ENCODE results near the gene OAS2.

Gene OAS2

DNA sequence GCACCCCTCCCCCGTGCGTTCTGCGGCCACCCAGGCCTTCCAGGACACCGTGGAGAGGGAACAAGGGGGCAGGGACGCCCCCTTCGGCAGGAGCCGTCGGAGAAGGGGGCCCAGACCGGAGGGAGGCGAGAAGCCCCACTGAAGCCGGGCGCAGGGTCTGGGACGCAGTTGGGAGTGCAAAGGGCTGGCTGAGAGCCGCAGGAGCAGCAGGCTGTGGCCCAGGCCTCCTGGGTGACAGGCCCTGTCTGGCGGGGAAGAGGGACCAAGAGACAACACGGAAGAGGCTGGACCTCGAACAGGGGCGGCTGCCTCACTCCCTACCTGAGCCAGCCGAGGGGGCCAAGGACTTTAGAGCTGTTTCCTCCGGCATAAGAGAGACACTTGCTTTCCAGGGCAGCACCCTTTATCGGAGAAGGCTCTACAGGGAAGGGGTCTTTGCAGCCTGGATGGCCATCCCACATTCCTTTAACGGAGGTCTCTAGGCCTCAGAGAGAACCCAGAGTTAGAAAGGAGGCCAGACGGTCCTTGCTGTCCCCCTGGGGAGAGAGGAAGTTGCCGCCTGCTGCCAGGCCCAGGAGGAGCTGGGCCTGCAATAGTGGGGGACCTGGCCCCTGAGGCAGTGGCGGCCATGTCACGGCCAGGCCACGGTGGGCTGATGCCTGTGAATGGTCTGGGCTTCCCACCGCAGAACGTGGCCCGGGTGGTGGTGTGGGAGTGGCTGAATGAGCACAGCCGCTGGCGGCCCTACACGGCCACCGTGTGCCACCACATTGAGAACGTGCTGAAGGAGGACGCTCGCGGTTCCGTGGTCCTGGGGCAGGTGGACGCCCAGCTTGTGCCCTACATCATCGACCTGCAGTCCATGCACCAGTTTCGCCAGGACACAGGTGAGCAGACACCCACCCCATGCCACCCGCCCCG lies 79.5 kb downstream of the OAS2 start:
- H3K27ac ChIP-seq, result no peak overlapping the region

DNA sequence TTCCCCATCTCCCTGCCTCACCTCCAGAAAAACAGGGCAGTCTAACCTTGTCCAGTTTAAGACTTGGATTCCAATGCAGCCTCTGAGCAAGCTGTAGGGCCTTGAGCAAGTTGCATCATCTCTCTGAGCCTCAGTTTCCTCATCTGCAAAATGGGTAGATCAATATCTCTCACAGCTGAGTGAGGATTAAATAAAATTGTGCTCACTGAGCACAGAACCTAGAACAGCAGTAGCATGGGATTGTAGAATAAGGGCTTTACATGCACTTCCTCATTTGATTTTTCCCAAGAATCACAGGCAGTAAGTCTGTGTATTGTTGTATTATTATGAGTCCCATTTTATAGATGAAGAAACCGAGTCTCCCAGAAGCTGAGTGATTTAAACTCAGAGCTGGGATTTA lies 80.2 kb downstream of the OAS2 start:
- TF ChIP-seq, protein P1, sequence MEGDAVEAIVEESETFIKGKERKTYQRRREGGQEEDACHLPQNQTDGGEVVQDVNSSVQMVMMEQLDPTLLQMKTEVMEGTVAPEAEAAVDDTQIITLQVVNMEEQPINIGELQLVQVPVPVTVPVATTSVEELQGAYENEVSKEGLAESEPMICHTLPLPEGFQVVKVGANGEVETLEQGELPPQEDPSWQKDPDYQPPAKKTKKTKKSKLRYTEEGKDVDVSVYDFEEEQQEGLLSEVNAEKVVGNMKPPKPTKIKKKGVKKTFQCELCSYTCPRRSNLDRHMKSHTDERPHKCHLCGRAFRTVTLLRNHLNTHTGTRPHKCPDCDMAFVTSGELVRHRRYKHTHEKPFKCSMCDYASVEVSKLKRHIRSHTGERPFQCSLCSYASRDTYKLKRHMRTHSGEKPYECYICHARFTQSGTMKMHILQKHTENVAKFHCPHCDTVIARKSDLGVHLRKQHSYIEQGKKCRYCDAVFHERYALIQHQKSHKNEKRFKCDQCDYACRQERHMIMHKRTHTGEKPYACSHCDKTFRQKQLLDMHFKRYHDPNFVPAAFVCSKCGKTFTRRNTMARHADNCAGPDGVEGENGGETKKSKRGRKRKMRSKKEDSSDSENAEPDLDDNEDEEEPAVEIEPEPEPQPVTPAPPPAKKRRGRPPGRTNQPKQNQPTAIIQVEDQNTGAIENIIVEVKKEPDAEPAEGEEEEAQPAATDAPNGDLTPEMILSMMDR (IDR thresholded peaks at IDR 0.05; ENCODE audit: low read depth, low read length, missing control alignments), result no peak
- H3K36me3 ChIP-seq (replicated peaks), result no peaks in the 10 kb centered on the region
- in situ Hi-C loops (cut with HindIII; ENCODE audit: low pct_ligation_motif_present, low sequenced_read_pairs), result no loop called here
- no peak overlapping the region for H3K27ac ChIP-seq
- no peak for DNase-seq
- peaks cover 64% of the 10 kb centered on the region for H3K27me3 ChIP-seq (replicated peaks)
- no peak overlapping the region for H3K4me3 ChIP-seq (ENCODE audit: low read depth, low read length)

More for the DNA sequence above, 79.5 kb downstream of the OAS2 start:
- in situ Hi-C loops (cut with HindIII; ENCODE audit: low pct_ligation_motif_present, low sequenced_read_pairs), result no loop called here
- peaks cover 56% of the 10 kb centered on the region for H3K27me3 ChIP-seq (replicated peaks)
- TF ChIP-seq, protein P1 (IDR thresholded peaks at IDR 0.05; ENCODE audit: low read depth, low read length, missing control alignments), result no peak
- no peak for DNase-seq
- no peak overlapping the region for H3K4me3 ChIP-seq (ENCODE audit: low read depth, low read length)
- no peaks in the 10 kb centered on the region for H3K36me3 ChIP-seq (replicated peaks)

DNA sequence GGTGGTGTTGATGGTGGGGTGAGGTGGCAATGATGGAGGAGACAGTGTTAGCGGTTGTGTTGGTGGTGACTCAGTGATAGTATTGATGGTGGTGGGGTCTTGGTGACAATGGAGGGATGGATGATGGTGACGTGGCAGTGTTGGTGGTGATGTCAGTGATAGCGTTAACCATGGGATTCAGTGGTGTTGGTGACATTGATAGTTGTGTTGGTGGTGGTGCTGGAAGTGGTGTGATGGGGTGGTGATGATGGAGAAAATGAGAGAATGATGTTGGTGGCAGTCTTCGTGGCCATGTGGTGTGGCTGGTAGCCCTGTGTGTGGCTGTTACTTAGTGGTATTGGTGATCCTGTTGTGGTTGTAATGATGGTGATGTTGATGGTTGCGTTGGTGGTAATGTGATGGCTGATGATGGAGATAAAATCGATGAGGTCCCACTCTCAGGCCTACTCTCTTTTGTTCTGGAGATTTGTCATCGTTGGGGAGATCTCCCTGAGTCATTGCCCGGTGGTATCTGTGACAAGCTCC lies 80.8 kb downstream of the OAS2 start:
- Histone ChIP-seq H3K36me3 (replicated peaks) (no peaks in the 10 kb centered on the region), H3K27me3 (replicated peaks) (peaks cover 68% of the 10 kb centered on the region), H3K4me3 (ENCODE audit: low read depth, low read length) (no peak overlapping the region), H3K27ac (no peak overlapping the region)
- TF ChIP-seq, protein P1 (IDR thresholded peaks at IDR 0.05; ENCODE audit: low read depth, low read length, missing control alignments), result no peak
- in situ Hi-C loops (cut with HindIII; ENCODE audit: low pct_ligation_motif_present, low sequenced_read_pairs), result no loop called here
- DNase-seq, result no peak

DNA sequence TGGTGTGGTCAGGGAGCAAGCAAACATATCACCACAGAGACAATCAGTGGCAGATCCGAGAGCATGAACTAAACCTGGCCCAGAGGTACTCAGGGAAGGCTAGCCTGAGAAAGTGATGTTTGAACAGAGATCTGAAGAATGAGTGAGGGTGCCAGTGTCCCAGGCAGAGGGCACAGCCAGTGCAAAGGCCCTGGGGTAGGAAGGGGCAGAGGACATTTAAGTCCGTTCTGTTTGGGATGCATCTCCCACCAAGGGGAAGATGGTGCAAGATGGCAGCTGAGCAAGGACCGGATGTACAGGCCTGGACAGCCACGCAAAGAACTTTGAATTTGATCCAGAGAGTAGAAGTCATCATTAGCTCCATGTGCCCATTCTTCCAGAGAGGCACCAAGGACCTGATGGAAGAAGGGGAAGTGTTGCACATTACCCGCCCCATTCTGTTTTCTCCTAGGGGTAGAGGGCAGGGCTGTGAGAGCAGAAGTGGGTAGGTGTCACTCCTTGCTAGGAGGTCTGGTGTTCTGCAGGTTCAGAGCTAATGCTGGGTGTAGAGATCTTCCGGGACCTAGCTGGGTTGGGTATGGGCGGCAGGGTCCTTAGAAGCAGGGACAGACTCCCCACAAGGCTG lies 82.1 kb downstream of the OAS2 start:
- TF ChIP-seq, protein P1 (IDR thresholded peaks at IDR 0.05; ENCODE audit: low read depth, low read length, missing control alignments), result no peak
- no peak overlapping the region for H3K4me3 ChIP-seq (ENCODE audit: low read depth, low read length)
- H3K27me3 ChIP-seq (replicated peaks), result peaks cover 63% of the 10 kb centered on the region
- no peaks in the 10 kb centered on the region for H3K36me3 ChIP-seq (replicated peaks)
- no peak for DNase-seq
- in situ Hi-C loops (cut with HindIII; ENCODE audit: low pct_ligation_motif_present, low sequenced_read_pairs), result no loop called here
- H3K27ac ChIP-seq, result no peak overlapping the region

DNA sequence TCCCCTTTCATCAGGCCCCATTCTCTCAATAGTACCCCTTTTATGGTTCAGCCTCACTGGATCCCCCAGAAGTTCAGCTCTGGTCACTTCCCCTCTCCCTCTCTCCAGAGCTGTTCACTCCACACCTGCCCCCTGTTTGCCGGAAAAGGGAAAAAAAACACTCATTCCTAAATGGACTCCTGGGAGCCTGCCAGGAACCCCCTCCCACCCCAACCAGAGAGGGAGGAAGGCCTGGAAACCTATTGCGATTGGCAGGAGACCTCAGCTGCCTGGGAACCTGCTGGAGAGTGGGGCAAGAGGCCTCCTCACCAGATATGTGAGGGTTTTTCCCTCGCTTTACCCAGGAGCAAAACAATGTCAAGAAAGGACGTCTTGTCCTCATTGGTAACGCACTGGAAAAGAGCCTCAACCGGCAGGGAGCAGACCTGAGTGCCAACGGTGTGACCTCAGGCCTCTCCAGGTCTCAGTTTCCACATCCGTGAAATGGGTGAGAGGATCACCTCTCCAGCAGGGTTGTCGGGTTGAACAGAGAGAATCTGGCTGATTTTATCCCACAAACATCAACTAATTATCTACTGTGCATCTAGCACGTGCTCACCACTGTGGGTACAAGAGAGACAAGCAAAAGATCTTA lies 82.9 kb downstream of the OAS2 start:
- DNase-seq, result no peak
- Histone ChIP-seq H3K27me3 (replicated peaks) (peaks cover 58% of the 10 kb centered on the region), H3K36me3 (replicated peaks) (no peaks in the 10 kb centered on the region), H3K4me3 (ENCODE audit: low read depth, low read length) (no peak overlapping the region), H3K27ac (no peak overlapping the region)
- TF ChIP-seq, protein P1 (IDR thresholded peaks at IDR 0.05; ENCODE audit: low read depth, low read length, missing control alignments), result no peak
- in situ Hi-C loops (cut with HindIII; ENCODE audit: low pct_ligation_motif_present, low sequenced_read_pairs), result no loop called here
